ENCODE data around the gene SLPI.

SLPI gene

GRCh38 chr20:45206725-45207124 is 47.6 kb downstream of the SLPI start, which contains the start of gene SEMG1:
Gene SEMG1, plus strand, starts transcription at chr20:45207033. Its CDS starts 21 bp downstream, at chr20:45207054.
- no peak within 1 kb of the TSS for H3K4me3 ChIP-seq (ENCODE audit: low read depth, low read length)
- DNase-seq (ENCODE audit: low read depth): no peak
- no peak for TF ChIP-seq CTCF (IDR thresholded peaks at IDR 0.05; ENCODE audit: insufficient read depth, low read depth, low read length, missing control alignments)

All from GM12865 (cell line).